ENCODE measurements around the gene IL5RA. TPM values are rescaled to one million over a fixed set of nuclear protein-coding genes. Genes with fewer than 3 reads are reported as not detected.

The IL5RA gene
- total and polyA plus RNA-seq, 2 experiments from 2014 or later: not detected

DNA sequence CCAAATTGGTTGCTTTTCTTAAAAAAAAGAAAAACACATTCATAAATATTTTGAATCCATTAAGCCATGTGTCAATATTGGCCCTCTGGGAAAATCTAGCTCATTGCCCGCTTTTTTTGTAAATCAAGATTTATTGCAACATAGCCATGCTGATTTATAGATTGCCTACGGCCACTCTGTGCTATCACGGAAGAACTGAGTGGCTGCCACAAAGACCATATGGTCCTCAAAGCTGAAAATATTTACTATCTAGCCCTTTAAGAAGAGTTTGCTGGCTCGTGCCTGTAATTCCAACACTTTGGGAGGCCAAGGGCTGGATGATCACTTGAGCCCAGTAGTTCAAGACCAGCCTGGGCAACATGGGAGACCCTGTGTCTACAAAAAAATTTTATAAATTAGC is 45.9 kb downstream of the IL5RA start:
- H3K27ac ChIP-seq: no peak overlapping the region
- no peaks in the 10 kb centered on the region for H3K27me3 ChIP-seq (replicated peaks; ENCODE audit: insufficient read depth)
- TF ChIP-seq EZH2 (IDR thresholded peaks at IDR 0.05; ENCODE audit: insufficient read depth, poor library complexity, severe bottlenecking): no peak
- no peak for TF ChIP-seq EZH2phosphoT487 (IDR thresholded peaks at IDR 0.05; ENCODE audit: insufficient read depth, low read depth)
- WGBS, 2 experiments (ENCODE audit: low coverage in 1 of 2, low lambda C conversion rate in 2 of 2, missing lambda C conversion rate in 2 of 2): 0 to 5% methylated on average over 4 of the region's 4 CpGs
- no peaks in the 10 kb centered on the region for H3F3A ChIP-seq (ENCODE audit: insufficient read depth)
- no peak overlapping the region for H3K4me2 ChIP-seq (ENCODE audit: unreplicated experiment)
- H2AFZ ChIP-seq: no peak overlapping the region
- H3K9me2 ChIP-seq (ENCODE audit: insufficient read depth): no peaks in the 10 kb centered on the region
- H4K20me1 ChIP-seq (ENCODE audit: insufficient read depth): no peaks in the 10 kb centered on the region
- DNase-seq: no peak
- no peaks in the 10 kb centered on the region for H3K79me2 ChIP-seq (ENCODE audit: insufficient read depth)
- H3K9ac ChIP-seq: no peak overlapping the region
- H3K9me3 ChIP-seq (ENCODE audit: low read depth): no peaks in the 10 kb centered on the region
- in situ Hi-C loops (cut with MboI): no loop called here
- no peaks in the 10 kb centered on the region for H3K36me3 ChIP-seq (ENCODE audit: low read depth)
- no peaks in the 10 kb centered on the region for H3K4me1 ChIP-seq (ENCODE audit: insufficient read depth)
- no peak overlapping the region for H3K4me3 ChIP-seq

DNA sequence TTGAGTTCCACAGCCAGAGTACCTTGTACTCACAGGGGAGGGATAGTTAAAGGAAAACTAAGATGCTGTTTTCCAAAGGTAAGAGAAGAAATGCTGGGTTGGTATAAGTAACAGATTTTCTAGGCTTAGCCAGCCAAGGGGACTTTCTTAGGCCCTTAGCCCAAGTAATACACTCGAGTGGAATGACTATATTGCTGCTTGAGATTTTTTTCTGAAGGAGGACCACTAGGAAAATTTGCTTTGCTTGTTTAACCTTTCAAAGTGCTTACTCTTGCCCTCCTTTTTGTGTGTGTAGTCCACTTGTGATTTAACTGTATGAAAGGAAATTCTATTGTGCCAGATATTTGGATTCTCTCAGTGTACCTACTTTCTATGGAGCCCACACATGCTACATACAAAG is 50.5 kb downstream of the IL5RA start:
- Histone ChIP-seq H2AFZ (no peak overlapping the region), H3K9me3 (ENCODE audit: low read depth) (no peaks in the 10 kb centered on the region), H3K9me2 (ENCODE audit: insufficient read depth) (no peaks in the 10 kb centered on the region), H3K27me3 (replicated peaks; ENCODE audit: insufficient read depth) (no peaks in the 10 kb centered on the region), H3F3A (ENCODE audit: insufficient read depth) (no peaks in the 10 kb centered on the region), H3K79me2 (ENCODE audit: insufficient read depth) (no peaks in the 10 kb centered on the region), H3K36me3 (ENCODE audit: low read depth) (no peaks in the 10 kb centered on the region), H3K9ac (no peak overlapping the region), H3K4me3 (no peak overlapping the region), H3K4me1 (ENCODE audit: insufficient read depth) (no peaks in the 10 kb centered on the region), H3K4me2 (ENCODE audit: unreplicated experiment) (no peak overlapping the region), H4K20me1 (ENCODE audit: insufficient read depth) (no peaks in the 10 kb centered on the region), H3K27ac (no peak overlapping the region)
- no peak for DNase-seq
- no peak for TF ChIP-seq EZH2phosphoT487 (IDR thresholded peaks at IDR 0.05; ENCODE audit: insufficient read depth, low read depth)
- no peak for TF ChIP-seq EZH2 (IDR thresholded peaks at IDR 0.05; ENCODE audit: insufficient read depth, poor library complexity, severe bottlenecking)
- WGBS, 2 experiments (ENCODE audit: low coverage in 1 of 2, low lambda C conversion rate in 2 of 2, missing lambda C conversion rate in 2 of 2): 0 to 10% methylated on average over 1 of the region's 1 CpG
- in situ Hi-C loops (cut with MboI): no loop called here

- in situ Hi-C loops (cut with MboI): no loop called here
- DNase-seq: no peak
- no peak overlapping the region for H3K4me2 ChIP-seq (ENCODE audit: unreplicated experiment)
Measured at GRCh38 chr3:3053974-3054373, 56.2 kb downstream of the IL5RA start.

GRCh38 chr3:3038201-3038991 is 71.8 kb downstream of the IL5RA start:
- Histone ChIP-seq H3K4me1 (ENCODE audit: insufficient read depth) (no peaks in the 10 kb centered on the region), H3K9me2 (ENCODE audit: insufficient read depth) (no peaks in the 10 kb centered on the region), H3K27ac (no peak overlapping the region), H3K36me3 (ENCODE audit: low read depth) (no peaks in the 10 kb centered on the region), H4K20me1 (ENCODE audit: insufficient read depth) (no peaks in the 10 kb centered on the region), H2AFZ (no peak overlapping the region), H3K9me3 (ENCODE audit: low read depth) (no peaks in the 10 kb centered on the region), H3K4me2 (ENCODE audit: unreplicated experiment) (no peak overlapping the region), H3K4me3 (no peak overlapping the region), H3K9ac (no peak overlapping the region), H3F3A (ENCODE audit: insufficient read depth) (no peaks in the 10 kb centered on the region), H3K79me2 (ENCODE audit: insufficient read depth) (no peaks in the 10 kb centered on the region), H3K27me3 (replicated peaks; ENCODE audit: insufficient read depth) (no peaks in the 10 kb centered on the region)
- DNase-seq: no peak
- WGBS, 2 experiments (ENCODE audit: low coverage in 1 of 2, low lambda C conversion rate in 2 of 2, missing lambda C conversion rate in 2 of 2): 47 to 50% methylated on average over 25 of the region's 25 CpGs
- in situ Hi-C loops (cut with MboI): no loop called here
- TF ChIP-seq EZH2phosphoT487 (IDR thresholded peaks at IDR 0.05; ENCODE audit: insufficient read depth, low read depth) (no peak), EZH2 (IDR thresholded peaks at IDR 0.05; ENCODE audit: insufficient read depth, poor library complexity, severe bottlenecking) (no peak)

More at GRCh38 chr3:3053974-3054373, 56.2 kb downstream of the IL5RA start:
- TF ChIP-seq EZH2phosphoT487 (IDR thresholded peaks at IDR 0.05; ENCODE audit: insufficient read depth, low read depth) (no peak), EZH2 (IDR thresholded peaks at IDR 0.05; ENCODE audit: insufficient read depth, poor library complexity, severe bottlenecking) (no peak)
- Histone ChIP-seq H3F3A (ENCODE audit: insufficient read depth) (no peaks in the 10 kb centered on the region), H3K9ac (no peak overlapping the region), H3K27ac (no peak overlapping the region), H3K79me2 (ENCODE audit: insufficient read depth) (no peaks in the 10 kb centered on the region), H3K9me3 (ENCODE audit: low read depth) (no peaks in the 10 kb centered on the region), H3K27me3 (replicated peaks; ENCODE audit: insufficient read depth) (no peaks in the 10 kb centered on the region), H3K4me1 (ENCODE audit: insufficient read depth) (no peaks in the 10 kb centered on the region), H3K36me3 (ENCODE audit: low read depth) (no peaks in the 10 kb centered on the region), H2AFZ (no peak overlapping the region), H3K4me3 (no peak overlapping the region), H3K9me2 (ENCODE audit: insufficient read depth) (no peaks in the 10 kb centered on the region), H4K20me1 (ENCODE audit: insufficient read depth) (no peaks in the 10 kb centered on the region)
- 28 to 37% methylated on average over 4 of the region's 4 CpGs for WGBS, 2 experiments (ENCODE audit: low coverage in 1 of 2, low lambda C conversion rate in 2 of 2, missing lambda C conversion rate in 2 of 2)

All from GM23248 (cell line).